ENCODE measurements around the gene EMCN.
"Not testable (repeated sequence)": the region's sequence is repeated elsewhere in the genome, so short reads cannot be mapped to it uniquely, and the experiment has no call there.

Gene EMCN

GRCh38 chr4:100420571-100420970 is 97.3 kb downstream of the EMCN start:
- DNase-seq (ENCODE audit: insufficient read length, low spot score) (no peak), FAIRE-seq (no peak)

DNA sequence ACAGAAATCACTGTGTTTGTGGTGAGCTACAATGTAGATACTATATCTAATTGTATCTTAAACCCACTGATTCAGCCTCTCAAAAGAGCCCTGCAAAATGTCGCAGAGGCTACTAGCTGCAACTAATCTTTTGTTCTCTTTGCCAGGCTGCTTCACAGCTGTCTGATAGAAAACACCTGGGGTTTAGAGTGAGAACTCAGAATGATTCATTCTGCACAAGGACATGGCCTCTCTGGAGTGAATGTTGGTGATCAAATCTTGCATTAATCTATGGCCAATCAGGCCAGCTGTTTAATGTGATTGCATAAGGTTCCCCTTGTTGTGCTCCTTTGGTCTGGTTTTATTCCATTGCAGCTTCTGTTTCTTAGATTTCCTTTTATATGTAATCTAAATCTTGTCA is 100.3 kb downstream of the EMCN start:
- TF ChIP-seq TAF1 (IDR thresholded peaks at IDR 0.05; ENCODE audit: low read depth, low read length) (no peak), POLR2AphosphoS5 (IDR thresholded peaks at IDR 0.05; ENCODE audit: low read depth, low read length) (no peak), PAX5 (IDR thresholded peaks at IDR 0.05; ENCODE audit: insufficient read depth, low read length, severe bottlenecking) (no peak), SPI1 (IDR thresholded peaks at IDR 0.05; ENCODE audit: low read depth, low read length) (no peak), POLR2A (IDR thresholded peaks at IDR 0.05; ENCODE audit: low read depth, low read length) (no peak), POU2F2 (IDR thresholded peaks at IDR 0.05; ENCODE audit: low read depth, low read length) (no peak)
- no peak for DNase-seq (ENCODE audit: insufficient read length, low spot score)
- no peak for FAIRE-seq

More at GRCh38 chr4:100420571-100420970, 97.3 kb downstream of the EMCN start:
- TF ChIP-seq POLR2A (IDR thresholded peaks at IDR 0.05; ENCODE audit: low read depth, low read length) (no peak), PAX5 (IDR thresholded peaks at IDR 0.05; ENCODE audit: insufficient read depth, low read length, severe bottlenecking) (no peak), POLR2AphosphoS5 (IDR thresholded peaks at IDR 0.05; ENCODE audit: low read depth, low read length) (no peak)

GRCh38 chr4:100414016-100414790 is 103.6 kb downstream of the EMCN start:
- FAIRE-seq (no peak), DNase-seq (ENCODE audit: insufficient read length, low spot score) (no peak)
- TF ChIP-seq SPI1 (IDR thresholded peaks at IDR 0.05; ENCODE audit: low read depth, low read length): no peak
- no peak for TF ChIP-seq POU2F2 (IDR thresholded peaks at IDR 0.05; ENCODE audit: low read depth, low read length)
- TF ChIP-seq POLR2A (IDR thresholded peaks at IDR 0.05; ENCODE audit: low read depth, low read length): no peak
- no peak for TF ChIP-seq TAF1 (IDR thresholded peaks at IDR 0.05; ENCODE audit: low read depth, low read length)
- TF ChIP-seq PAX5 (IDR thresholded peaks at IDR 0.05; ENCODE audit: insufficient read depth, low read length, severe bottlenecking): no peak
- no peak for TF ChIP-seq POLR2AphosphoS5 (IDR thresholded peaks at IDR 0.05; ENCODE audit: low read depth, low read length)

- DNase-seq (ENCODE audit: insufficient read length, low spot score) (no peak), FAIRE-seq (no peak)
- TF ChIP-seq TAF1 (IDR thresholded peaks at IDR 0.05; ENCODE audit: low read depth, low read length) (no peak), SPI1 (IDR thresholded peaks at IDR 0.05; ENCODE audit: low read depth, low read length) (no peak), POU2F2 (IDR thresholded peaks at IDR 0.05; ENCODE audit: low read depth, low read length) (no peak), POLR2AphosphoS5 (IDR thresholded peaks at IDR 0.05; ENCODE audit: low read depth, low read length) (no peak), POLR2A (IDR thresholded peaks at IDR 0.05; ENCODE audit: low read depth, low read length) (no peak), PAX5 (IDR thresholded peaks at IDR 0.05; ENCODE audit: insufficient read depth, low read length, severe bottlenecking) (no peak)
These were observed 126.0 kb downstream of the EMCN start for GRCh38 chr4:100391863-100392262.

- no peak for FAIRE-seq
- TF ChIP-seq SPI1 (IDR thresholded peaks at IDR 0.05; ENCODE audit: low read depth, low read length): no peak
- no peak for TF ChIP-seq PAX5 (IDR thresholded peaks at IDR 0.05; ENCODE audit: insufficient read depth, low read length, severe bottlenecking)
- no peak for TF ChIP-seq POU2F2 (IDR thresholded peaks at IDR 0.05; ENCODE audit: low read depth, low read length)
- TF ChIP-seq TAF1 (IDR thresholded peaks at IDR 0.05; ENCODE audit: low read depth, low read length): no peak
- TF ChIP-seq POLR2AphosphoS5 (IDR thresholded peaks at IDR 0.05; ENCODE audit: low read depth, low read length): no peak
- TF ChIP-seq POLR2A (IDR thresholded peaks at IDR 0.05; ENCODE audit: low read depth, low read length): no peak
- DNase-seq (ENCODE audit: insufficient read length, low spot score): no peak
These were observed 126.7 kb downstream of the EMCN start for GRCh38 chr4:100391086-100391485.

- no peak for DNase-seq (ENCODE audit: insufficient read length, low spot score)
- TF ChIP-seq POU2F2 (IDR thresholded peaks at IDR 0.05; ENCODE audit: low read depth, low read length): no peak
- TF ChIP-seq POLR2A (IDR thresholded peaks at IDR 0.05; ENCODE audit: low read depth, low read length): no peak
- no peak for TF ChIP-seq POLR2AphosphoS5 (IDR thresholded peaks at IDR 0.05; ENCODE audit: low read depth, low read length)
- no peak for TF ChIP-seq TAF1 (IDR thresholded peaks at IDR 0.05; ENCODE audit: low read depth, low read length)
- TF ChIP-seq SPI1 (IDR thresholded peaks at IDR 0.05; ENCODE audit: low read depth, low read length): no peak
- TF ChIP-seq PAX5 (IDR thresholded peaks at IDR 0.05; ENCODE audit: insufficient read depth, low read length, severe bottlenecking): no peak
- no peak for FAIRE-seq
These were observed 131.6 kb downstream of the EMCN start for GRCh38 chr4:100386270-100386669.

DNA sequence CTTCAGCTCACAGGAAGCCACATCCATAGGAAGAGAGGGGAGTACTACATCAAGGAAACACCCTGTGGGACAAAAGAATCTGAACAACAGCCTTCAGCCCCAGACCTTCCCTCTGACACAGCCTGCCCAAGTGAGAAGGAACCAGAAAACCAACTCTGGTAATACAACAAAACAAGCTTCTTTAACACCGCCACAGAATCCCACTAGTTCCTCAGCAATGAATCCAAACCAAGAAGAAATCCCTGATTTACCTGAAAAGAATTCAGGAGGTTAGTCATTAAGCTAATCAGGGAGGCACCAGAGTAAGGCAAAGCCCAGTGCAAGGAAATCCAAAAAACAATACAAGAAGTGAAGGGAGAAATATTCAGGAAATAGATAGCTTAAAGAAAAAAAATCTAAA is 137.4 kb downstream of the EMCN start:
- not testable (repeated sequence) for DNase-seq (ENCODE audit: insufficient read length, low spot score); FAIRE-seq

DNA sequence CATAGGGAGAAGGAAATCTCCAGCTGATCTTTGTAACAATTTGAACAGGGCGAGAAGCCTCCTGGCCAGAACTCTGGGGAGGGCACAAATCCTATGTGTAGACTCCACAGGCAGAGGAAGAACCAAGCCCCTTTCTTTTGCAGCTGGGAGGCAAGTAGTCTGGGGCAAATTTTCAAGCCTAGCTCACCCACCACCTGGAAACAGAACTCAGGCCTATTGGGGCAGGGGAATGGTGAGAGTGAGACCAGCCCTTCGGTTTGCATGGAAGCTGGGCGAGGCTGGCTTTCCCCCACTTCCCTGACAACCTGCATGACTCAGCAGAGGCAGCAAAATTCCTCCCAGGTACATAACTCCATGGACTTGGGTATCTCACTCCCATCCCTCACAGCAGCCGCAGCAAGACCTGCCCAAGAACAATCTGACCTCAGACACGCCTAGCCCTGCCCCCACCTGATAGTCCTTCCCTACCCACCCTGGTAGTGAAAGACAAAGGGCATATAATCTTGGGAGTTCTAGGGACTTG is 138.2 kb downstream of the EMCN start:
- TF ChIP-seq POU2F2 (IDR thresholded peaks at IDR 0.05; ENCODE audit: low read depth, low read length) (no peak), POLR2AphosphoS5 (IDR thresholded peaks at IDR 0.05; ENCODE audit: low read depth, low read length) (no peak), TAF1 (IDR thresholded peaks at IDR 0.05; ENCODE audit: low read depth, low read length) (no peak), SPI1 (IDR thresholded peaks at IDR 0.05; ENCODE audit: low read depth, low read length) (no peak), PAX5 (IDR thresholded peaks at IDR 0.05; ENCODE audit: insufficient read depth, low read length, severe bottlenecking) (no peak), POLR2A (IDR thresholded peaks at IDR 0.05; ENCODE audit: low read depth, low read length) (no peak)
- DNase-seq (ENCODE audit: insufficient read length, low spot score): no peak
- FAIRE-seq: no peak

DNA sequence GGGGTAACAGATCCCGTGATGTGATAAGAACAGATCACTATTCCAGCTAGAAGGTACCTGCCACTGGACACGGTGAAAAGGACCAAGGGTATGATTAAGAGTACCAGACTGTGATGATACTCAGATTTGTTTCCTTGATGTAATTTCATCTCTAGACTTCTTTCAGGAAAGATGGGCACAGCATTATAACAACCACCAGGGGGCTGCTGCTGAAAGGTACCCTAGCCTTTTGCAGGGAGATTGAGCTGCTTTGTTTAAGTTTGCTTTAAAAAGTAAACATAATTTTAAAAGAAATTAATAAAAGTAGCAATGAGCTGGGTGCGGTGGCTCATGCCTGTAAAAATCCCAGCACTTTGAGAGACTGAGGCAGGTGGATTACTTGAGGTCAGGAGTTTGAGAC is 145.4 kb downstream of the EMCN start:
- TF ChIP-seq SPI1 (IDR thresholded peaks at IDR 0.05; ENCODE audit: low read depth, low read length) (no peak), POU2F2 (IDR thresholded peaks at IDR 0.05; ENCODE audit: low read depth, low read length) (no peak), POLR2AphosphoS5 (IDR thresholded peaks at IDR 0.05; ENCODE audit: low read depth, low read length) (no peak), PAX5 (IDR thresholded peaks at IDR 0.05; ENCODE audit: insufficient read depth, low read length, severe bottlenecking) (no peak), TAF1 (IDR thresholded peaks at IDR 0.05; ENCODE audit: low read depth, low read length) (no peak), POLR2A (IDR thresholded peaks at IDR 0.05; ENCODE audit: low read depth, low read length) (no peak)
- FAIRE-seq: no peak
- DNase-seq (ENCODE audit: insufficient read length, low spot score): no peak

DNA sequence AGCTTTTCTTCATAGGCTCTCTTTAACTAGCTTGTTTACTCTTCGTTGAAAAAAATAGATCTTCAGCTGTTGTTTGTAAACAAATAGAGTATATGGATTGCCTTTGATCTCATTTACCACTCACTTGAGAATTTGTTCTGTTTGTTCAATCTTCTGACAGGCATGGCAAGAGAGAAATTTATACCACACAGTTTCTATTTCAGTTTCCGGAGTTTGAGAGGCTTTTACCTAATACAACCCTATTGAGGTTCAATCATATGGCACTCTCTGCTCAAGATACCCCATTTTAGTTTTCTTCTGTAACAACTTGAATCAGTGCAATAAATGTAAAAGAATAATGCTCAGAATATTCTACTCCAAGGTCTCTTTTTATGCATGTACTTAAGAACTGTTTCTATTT is 148.0 kb downstream of the EMCN start:
- FAIRE-seq (no peak), DNase-seq (ENCODE audit: insufficient read length, low spot score) (no peak)
- TF ChIP-seq POLR2A (IDR thresholded peaks at IDR 0.05; ENCODE audit: low read depth, low read length) (no peak), SPI1 (IDR thresholded peaks at IDR 0.05; ENCODE audit: low read depth, low read length) (no peak), TAF1 (IDR thresholded peaks at IDR 0.05; ENCODE audit: low read depth, low read length) (no peak), PAX5 (IDR thresholded peaks at IDR 0.05; ENCODE audit: insufficient read depth, low read length, severe bottlenecking) (no peak), POLR2AphosphoS5 (IDR thresholded peaks at IDR 0.05; ENCODE audit: low read depth, low read length) (no peak), POU2F2 (IDR thresholded peaks at IDR 0.05; ENCODE audit: low read depth, low read length) (no peak)
